Measurements from ENCODE around the gene FAM120A.

The FAM120A gene

DNA sequence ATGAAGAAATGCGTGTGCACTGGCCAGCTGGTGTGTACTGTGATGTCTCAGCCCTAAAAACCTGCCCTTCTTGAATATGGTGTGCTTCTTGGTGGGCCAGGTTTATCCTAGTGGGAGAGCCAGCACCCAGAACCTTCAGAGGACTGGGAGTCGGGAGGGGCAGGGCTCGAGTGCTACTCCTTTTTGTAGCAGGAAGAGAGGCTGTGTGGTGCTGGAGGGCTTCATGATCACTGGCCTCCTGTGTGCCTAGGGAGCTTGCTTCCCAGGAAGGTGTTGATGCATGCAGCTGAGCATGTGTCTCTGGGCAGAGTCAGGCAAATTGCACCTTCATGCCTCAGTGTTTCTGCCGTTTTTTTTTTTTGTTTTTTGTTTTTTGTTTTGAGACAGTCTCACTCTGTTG, 144.9 kb downstream of the FAM120A start:
- TF ChIP-seq, protein P1, sequence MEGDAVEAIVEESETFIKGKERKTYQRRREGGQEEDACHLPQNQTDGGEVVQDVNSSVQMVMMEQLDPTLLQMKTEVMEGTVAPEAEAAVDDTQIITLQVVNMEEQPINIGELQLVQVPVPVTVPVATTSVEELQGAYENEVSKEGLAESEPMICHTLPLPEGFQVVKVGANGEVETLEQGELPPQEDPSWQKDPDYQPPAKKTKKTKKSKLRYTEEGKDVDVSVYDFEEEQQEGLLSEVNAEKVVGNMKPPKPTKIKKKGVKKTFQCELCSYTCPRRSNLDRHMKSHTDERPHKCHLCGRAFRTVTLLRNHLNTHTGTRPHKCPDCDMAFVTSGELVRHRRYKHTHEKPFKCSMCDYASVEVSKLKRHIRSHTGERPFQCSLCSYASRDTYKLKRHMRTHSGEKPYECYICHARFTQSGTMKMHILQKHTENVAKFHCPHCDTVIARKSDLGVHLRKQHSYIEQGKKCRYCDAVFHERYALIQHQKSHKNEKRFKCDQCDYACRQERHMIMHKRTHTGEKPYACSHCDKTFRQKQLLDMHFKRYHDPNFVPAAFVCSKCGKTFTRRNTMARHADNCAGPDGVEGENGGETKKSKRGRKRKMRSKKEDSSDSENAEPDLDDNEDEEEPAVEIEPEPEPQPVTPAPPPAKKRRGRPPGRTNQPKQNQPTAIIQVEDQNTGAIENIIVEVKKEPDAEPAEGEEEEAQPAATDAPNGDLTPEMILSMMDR (conservative IDR thresholded peaks at IDR 0.05; ENCODE audit: low read depth, low read length) = no peak
- DNase-seq (ENCODE audit: low read depth) = no peak
- no peak overlapping the region for H3K4me3 ChIP-seq (ENCODE audit: low read length)

- no peak overlapping the region for H3K4me3 ChIP-seq (ENCODE audit: low read length)
- no peak for DNase-seq (ENCODE audit: low read depth)
- TF ChIP-seq, protein P1 (conservative IDR thresholded peaks at IDR 0.05; ENCODE audit: low read depth, low read length) = no peak
Observed at GRCh38 chr9:93597142-93597706, 145.7 kb downstream of the FAM120A start.

DNA sequence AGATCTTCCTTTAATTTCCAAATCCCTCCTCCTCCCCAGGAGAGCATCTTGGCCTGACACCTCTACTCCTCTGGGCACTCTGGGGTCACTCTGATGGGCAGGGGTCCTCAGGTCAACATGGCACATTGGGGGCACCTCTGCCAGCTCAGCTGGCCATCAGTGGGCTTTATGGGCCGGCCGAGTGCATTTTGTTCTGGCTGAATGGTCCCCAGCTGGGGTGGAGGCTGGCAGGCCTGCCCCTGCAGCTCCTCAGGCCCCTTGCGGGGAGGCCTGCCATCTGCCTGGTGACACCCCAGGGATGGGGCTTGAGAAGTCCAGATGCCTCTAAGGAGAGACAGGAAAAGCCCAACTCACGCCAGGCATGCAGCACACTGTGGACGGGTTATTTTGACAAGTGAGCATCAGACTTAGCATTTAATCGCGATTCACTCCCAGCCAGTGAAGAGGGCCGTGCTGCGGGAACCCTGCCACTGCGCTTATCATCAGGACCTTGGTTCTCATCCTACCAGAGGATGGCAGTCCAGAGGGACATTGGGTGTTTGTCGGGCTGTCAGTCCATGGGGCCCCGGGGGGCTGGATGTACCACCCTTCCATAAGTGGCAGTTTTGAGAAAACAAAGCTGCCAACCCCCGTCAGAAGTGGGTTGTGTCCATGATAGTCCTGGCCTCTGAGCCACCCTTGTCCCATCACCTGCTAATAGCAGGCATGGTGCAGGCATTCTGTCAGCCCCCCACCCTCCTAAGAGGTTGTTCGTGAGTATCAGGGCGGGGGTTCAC, 146.6 kb downstream of the FAM120A start:
- TF ChIP-seq, protein P1 (conservative IDR thresholded peaks at IDR 0.05; ENCODE audit: low read depth, low read length) = no peak
- DNase-seq (ENCODE audit: low read depth) = no peak
- no peak overlapping the region for H3K4me3 ChIP-seq (ENCODE audit: low read length)

- no peak for DNase-seq (ENCODE audit: low read depth)
- no peak overlapping the region for H3K4me3 ChIP-seq (ENCODE audit: low read length)
- TF ChIP-seq, protein P1 (conservative IDR thresholded peaks at IDR 0.05; ENCODE audit: low read depth, low read length) = no peak
Observed at GRCh38 chr9:93598647-93599241, 147.3 kb downstream of the FAM120A start.

DNA sequence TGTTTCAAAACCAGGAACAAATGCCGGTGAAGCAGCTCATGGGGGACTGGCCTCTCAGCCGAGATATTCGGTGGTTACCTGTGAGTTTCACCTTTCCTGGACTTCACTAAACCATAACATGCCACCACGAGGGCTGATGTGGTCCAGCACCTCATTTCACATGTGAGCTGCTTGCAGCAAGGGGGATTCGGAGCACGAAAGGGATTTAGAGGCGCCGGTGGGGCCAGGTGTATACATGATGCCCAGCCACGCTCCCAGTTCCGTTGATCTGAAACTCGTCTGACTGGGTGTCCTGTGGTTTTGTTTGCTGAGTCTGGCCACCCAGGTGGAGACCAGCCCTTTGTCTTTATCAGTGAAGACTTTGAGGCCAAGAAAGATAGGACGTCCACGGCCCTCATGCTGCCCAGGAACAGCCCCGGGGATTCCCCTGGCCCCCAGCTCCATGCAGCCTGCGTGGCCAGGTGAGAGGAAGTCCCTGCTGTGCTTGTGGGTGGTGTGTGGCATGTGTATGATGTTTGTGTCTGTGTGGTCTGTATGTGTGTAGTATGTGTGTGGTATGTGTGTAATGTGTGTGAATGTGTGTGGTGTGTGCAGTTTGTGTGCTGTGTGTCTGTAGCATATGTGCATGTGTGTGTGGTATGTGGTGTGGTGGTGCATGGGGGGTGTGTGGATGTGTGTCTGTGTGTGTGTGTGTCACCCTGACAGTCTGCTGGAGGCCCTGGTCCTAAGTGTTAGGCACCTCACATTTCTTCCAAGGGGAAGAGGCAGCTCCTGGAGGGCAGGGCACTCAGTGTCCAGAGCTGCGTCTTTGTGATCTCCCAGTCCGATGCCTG, 148.3 kb downstream of the FAM120A start:
- TF ChIP-seq, protein P1 (conservative IDR thresholded peaks at IDR 0.05; ENCODE audit: low read depth, low read length) = no peak
- no peak for DNase-seq (ENCODE audit: low read depth)
- H3K4me3 ChIP-seq (ENCODE audit: low read length) = no peak overlapping the region

DNA sequence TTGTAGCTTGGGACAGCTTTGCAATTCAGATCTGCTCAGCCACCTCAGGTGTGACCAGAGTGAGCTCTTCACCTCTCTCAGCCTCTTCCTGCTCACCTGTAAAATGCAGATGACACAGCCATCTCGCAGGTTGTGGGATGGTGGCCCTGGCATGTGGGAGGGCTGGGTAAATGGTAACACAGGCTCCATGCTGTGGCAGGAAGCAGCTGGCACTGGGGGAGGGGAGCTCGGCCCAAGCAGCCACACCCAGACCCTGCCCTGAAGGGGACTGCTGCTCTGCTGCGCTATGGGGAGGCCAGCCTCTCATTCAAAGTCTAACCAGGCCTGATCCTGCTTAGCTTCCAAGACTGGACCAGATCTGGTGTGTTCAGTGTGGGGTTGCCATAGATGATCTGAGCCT, 149.0 kb downstream of the FAM120A start:
- no peak for DNase-seq (ENCODE audit: low read depth)
- H3K4me3 ChIP-seq (ENCODE audit: low read length) = no peak overlapping the region
- TF ChIP-seq, protein P1 (conservative IDR thresholded peaks at IDR 0.05; ENCODE audit: low read depth, low read length) = no peak
